Esophagus muscularis mucosa (tissue), 3 donors: ENCODE measurements around the gene LBHD2.

ENCODE experiments used
- POLR2AphosphoS5 ChIP-seq, 2 donors: sonication (generic); formaldehyde crosslinking; IDR thresholded peaks; one replicate each; pipeline ENCODE4 v1.6.1; 2017; ENCODE audit warnings: antibody characterized with exemption in 2 of 2
- TF ChIP-seq, protein P1 (sequence below), 3 experiments: fragments of 200-600 bp in 2 of 3; fragments of 450-650 bp in 1 of 3; sonication (generic) in 2 of 3; IDR thresholded peaks; one replicate each; pipeline ENCODE4 v1.5.1; 2017 to 2019; ENCODE audit warnings: antibody characterized with exemption in 3 of 3, mild to moderate bottlenecking in 2 of 3, moderate library complexity in 1 of 3

DNA sequence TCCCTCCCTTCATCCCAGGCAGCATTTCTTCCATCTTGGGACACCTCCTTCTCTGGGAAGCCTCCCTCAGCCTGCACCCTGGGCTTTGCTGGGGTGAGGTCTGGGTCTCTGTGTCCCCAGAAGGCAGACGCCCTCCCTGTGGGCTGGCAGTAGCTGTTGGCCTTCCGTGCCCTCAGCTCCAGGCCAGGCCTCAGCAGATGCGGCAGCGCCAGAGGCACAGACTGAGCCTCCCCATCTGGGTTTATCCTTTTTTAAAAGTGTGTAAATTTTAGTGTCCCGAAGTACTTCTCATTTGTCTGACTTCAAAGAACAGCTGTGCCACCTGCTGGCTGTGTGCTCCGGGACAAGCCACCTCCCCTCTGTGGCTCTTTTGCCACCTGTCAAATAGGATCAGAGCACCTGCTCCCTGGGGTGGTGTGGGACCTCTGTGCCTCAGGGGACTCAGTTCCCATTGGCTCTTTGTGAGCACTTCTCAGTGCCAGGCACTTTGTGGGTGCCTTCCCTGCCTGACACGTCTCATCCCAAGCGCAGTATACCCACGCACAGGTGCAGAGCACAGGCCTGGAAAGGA is 21.7 kb downstream of the LBHD2 start:
- TF ChIP-seq, protein P1, sequence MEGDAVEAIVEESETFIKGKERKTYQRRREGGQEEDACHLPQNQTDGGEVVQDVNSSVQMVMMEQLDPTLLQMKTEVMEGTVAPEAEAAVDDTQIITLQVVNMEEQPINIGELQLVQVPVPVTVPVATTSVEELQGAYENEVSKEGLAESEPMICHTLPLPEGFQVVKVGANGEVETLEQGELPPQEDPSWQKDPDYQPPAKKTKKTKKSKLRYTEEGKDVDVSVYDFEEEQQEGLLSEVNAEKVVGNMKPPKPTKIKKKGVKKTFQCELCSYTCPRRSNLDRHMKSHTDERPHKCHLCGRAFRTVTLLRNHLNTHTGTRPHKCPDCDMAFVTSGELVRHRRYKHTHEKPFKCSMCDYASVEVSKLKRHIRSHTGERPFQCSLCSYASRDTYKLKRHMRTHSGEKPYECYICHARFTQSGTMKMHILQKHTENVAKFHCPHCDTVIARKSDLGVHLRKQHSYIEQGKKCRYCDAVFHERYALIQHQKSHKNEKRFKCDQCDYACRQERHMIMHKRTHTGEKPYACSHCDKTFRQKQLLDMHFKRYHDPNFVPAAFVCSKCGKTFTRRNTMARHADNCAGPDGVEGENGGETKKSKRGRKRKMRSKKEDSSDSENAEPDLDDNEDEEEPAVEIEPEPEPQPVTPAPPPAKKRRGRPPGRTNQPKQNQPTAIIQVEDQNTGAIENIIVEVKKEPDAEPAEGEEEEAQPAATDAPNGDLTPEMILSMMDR (IDR thresholded peaks at IDR 0.05): no peak
- no peak for TF ChIP-seq POLR2AphosphoS5 (IDR thresholded peaks at IDR 0.05)
